PFSK-1 (cell line): Measurements from ENCODE around the gene OR52E6.

ENCODE experiments used
- POLR2AphosphoS5 ChIP-seq: IDR thresholded peaks from 2 replicates; pipeline ENCODE4 v1.6.1; 2012; ENCODE audit warnings: low read depth, mild to moderate bottlenecking, control low read depth, low read length, moderate library complexity
- SIN3A ChIP-seq: IDR thresholded peaks from 2 replicates; pipeline ENCODE4 v1.6.1; 2012; ENCODE audit warnings: mild to moderate bottlenecking, low read length, moderate library complexity, borderline replicate concordance; ENCODE audit not compliant: insufficient read depth
- TF ChIP-seq, protein P1 (sequence below), 2 experiments: IDR thresholded peaks; 2 replicates each; pipeline versions ENCODE4 v1.6.1 to v1.8.0; 2011 to 2012; ENCODE audit warnings: low read depth in 2 of 2, low read length in 2 of 2, control low read depth in 1 of 2, inconsistent platforms in 1 of 2, mild to moderate bottlenecking in 1 of 2, moderate library complexity in 1 of 2; ENCODE audit not compliant: insufficient read depth in 1 of 2

DNA sequence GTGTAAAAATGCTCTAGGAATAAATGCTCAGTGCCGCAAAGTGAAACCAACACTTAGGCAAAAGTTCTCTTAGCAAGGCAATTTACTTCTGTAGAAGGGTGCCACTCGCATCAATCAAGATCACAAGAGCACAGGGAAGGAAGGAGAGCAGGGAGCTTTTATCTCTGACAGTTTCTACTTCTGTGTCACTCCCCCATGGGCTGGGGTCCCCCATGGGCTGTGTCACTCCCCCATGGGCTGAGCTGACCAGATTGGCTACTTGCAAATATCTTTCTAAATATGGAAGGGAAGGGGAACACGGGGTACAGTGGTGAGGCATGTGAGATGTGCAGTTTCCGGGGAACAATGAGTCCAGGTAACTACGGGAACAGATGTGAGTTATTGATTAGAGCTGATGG lies 32.6 kb downstream of the OR52E6 start:
- TF ChIP-seq, protein P1, sequence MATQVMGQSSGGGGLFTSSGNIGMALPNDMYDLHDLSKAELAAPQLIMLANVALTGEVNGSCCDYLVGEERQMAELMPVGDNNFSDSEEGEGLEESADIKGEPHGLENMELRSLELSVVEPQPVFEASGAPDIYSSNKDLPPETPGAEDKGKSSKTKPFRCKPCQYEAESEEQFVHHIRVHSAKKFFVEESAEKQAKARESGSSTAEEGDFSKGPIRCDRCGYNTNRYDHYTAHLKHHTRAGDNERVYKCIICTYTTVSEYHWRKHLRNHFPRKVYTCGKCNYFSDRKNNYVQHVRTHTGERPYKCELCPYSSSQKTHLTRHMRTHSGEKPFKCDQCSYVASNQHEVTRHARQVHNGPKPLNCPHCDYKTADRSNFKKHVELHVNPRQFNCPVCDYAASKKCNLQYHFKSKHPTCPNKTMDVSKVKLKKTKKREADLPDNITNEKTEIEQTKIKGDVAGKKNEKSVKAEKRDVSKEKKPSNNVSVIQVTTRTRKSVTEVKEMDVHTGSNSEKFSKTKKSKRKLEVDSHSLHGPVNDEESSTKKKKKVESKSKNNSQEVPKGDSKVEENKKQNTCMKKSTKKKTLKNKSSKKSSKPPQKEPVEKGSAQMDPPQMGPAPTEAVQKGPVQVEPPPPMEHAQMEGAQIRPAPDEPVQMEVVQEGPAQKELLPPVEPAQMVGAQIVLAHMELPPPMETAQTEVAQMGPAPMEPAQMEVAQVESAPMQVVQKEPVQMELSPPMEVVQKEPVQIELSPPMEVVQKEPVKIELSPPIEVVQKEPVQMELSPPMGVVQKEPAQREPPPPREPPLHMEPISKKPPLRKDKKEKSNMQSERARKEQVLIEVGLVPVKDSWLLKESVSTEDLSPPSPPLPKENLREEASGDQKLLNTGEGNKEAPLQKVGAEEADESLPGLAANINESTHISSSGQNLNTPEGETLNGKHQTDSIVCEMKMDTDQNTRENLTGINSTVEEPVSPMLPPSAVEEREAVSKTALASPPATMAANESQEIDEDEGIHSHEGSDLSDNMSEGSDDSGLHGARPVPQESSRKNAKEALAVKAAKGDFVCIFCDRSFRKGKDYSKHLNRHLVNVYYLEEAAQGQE (IDR thresholded peaks at IDR 0.05; ENCODE audit: insufficient read depth in 1 of 2, low read depth in 2 of 2, low read length in 2 of 2) = no peak
- TF ChIP-seq SIN3A (no peak), POLR2AphosphoS5 (no peak)
